A673 (cell line): ENCODE results near the gene HPCAL1.

Experiments used
- CTCF ChIP-seq: fragments of 300-800, 200-600 bp; sonication (generic); conservative IDR thresholded peaks from 2 replicates; pipeline ENCODE4 v1.5.1; 2017; ENCODE audit warnings: low read depth, mild to moderate bottlenecking, antibody characterized with exemption, low read length, moderate library complexity, mixed read lengths
- EZH2 ChIP-seq: fragments of 200-600 bp; sonication (generic); IDR thresholded peaks from 2 replicates; pipeline ENCODE4 v1.6.1; 2017; ENCODE audit warnings: borderline replicate concordance, low read depth, mild to moderate bottlenecking, mixed read lengths, antibody characterized with exemption, low read length; ENCODE audit not compliant: poor library complexity, severe bottlenecking

GRCh38 chr2:10305254-10305635 is 2.5 kb downstream of the HPCAL1 start:
- no peak for TF ChIP-seq CTCF
- no peak for TF ChIP-seq EZH2
